Measurements from ENCODE around the gene OOSP4A. TPM values are rescaled to one million over a fixed set of nuclear protein-coding genes. Genes with fewer than 3 reads are reported as not detected.

The OOSP4A gene
- total RNA-seq (2022; extraction: Qiagen RNA extraction; ENCODE audit: low read depth): not detected in 5 replicates

GRCh38 chr11:59963733-59964132 lies at the start of gene OOSP4A:
Gene OOSP4A (plus strand): TSS chr11:59964033. CDS start chr11:59964033, 0 bp downstream.

GRCh38 chr11:59938132-59938531 lies 25.7 kb upstream of the OOSP4A start, which contains the start of gene OOSP1:
Gene OOSP1 (plus strand): TSS chr11:59938432. CDS start chr11:59938455, 23 bp downstream.

GRCh38 chr11:60016881-60017280 lies 53.0 kb downstream of the OOSP4A start, which contains the start of gene OOSP4B:
Gene OOSP4B (plus strand): TSS chr11:60017181.

Other genes with a start within 250 kb of the OOSP4A start
- gene STX3, start 208.7 kb upstream of the OOSP4A start, total RNA-seq (2022; extraction: Qiagen RNA extraction; ENCODE audit: low read depth): 23.1 to 27.2 TPM (median 25.8 TPM) in 5 replicates
- 62.6 to 68.1 TPM (median 66.4 TPM) in 5 replicates for gene MRPL16, start 153.3 kb upstream of the OOSP4A start, total RNA-seq (2022; extraction: Qiagen RNA extraction; ENCODE audit: low read depth)
- gene CBLIF, start 118.5 kb upstream of the OOSP4A start, total RNA-seq (2022; extraction: Qiagen RNA extraction; ENCODE audit: low read depth): not detected in 5 replicates
- gene TCN1, start 97.5 kb upstream of the OOSP4A start, total RNA-seq (2022; extraction: Qiagen RNA extraction; ENCODE audit: low read depth): 0.20 to 0.54 TPM (median 0.34 TPM) in 4 of 5 replicates, not detected in the other
- not detected in 5 replicates for gene OOSP3, start 85.3 kb upstream of the OOSP4A start, total RNA-seq (2022; extraction: Qiagen RNA extraction; ENCODE audit: low read depth)
- not detected in 5 replicates for gene OOSP1, start 25.6 kb upstream of the OOSP4A start, total RNA-seq (2022; extraction: Qiagen RNA extraction; ENCODE audit: low read depth)
- gene OOSP4B, start 53.1 kb downstream of the OOSP4A start, total RNA-seq (2022; extraction: Qiagen RNA extraction; ENCODE audit: low read depth): not detected in 5 replicates
- gene OOSP2, start 76.4 kb downstream of the OOSP4A start, total RNA-seq (2022; extraction: Qiagen RNA extraction; ENCODE audit: low read depth): not detected in 5 replicates
- not detected in 5 replicates for gene MS4A3, start 92.6 kb downstream of the OOSP4A start, total RNA-seq (2022; extraction: Qiagen RNA extraction; ENCODE audit: low read depth)
- not detected in 5 replicates for gene MS4A2, start 124.6 kb downstream of the OOSP4A start, total RNA-seq (2022; extraction: Qiagen RNA extraction; ENCODE audit: low read depth)
- not detected in 5 replicates for gene MS4A6A, start 219.1 kb downstream of the OOSP4A start, total RNA-seq (2022; extraction: Qiagen RNA extraction; ENCODE audit: low read depth)